Activated CD4-positive, CD25-positive, alpha-beta regulatory T cell (primary cell): ENCODE results near the gene USP34.
"Not testable (repeated sequence)": the region's sequence is repeated elsewhere in the genome, so short reads cannot be mapped to it uniquely, and the experiment has no call there.

ENCODE experiments used
- DNase-seq, 4 experiments: peaks; one replicate each; lab custom pipeline; 2025; lab: John Stamatoyannopoulos, UW

The USP34 gene

GRCh38 chr2:61247204-61247812, 223.6 kb downstream of the USP34 start:
- no peak for DNase-seq

DNA sequence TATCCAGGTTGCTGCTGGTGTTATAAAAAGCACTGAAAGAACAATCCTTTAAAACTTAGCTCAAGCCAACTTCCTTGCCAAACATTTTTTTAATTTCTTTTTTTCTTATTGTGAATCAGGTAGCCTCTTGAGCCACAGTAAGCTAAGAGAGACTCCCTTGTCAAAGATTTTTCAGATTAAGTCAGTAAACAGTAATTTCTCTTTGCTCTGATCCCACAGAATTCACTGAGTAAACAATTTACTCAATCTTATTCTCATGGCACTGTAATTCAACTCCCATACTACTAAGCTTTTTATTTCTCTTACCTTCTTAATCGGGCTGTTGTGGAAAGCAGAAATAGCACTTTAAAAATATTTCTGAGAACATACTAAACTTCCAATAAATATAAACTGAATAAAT, 226.2 kb downstream of the USP34 start:
- no peak for DNase-seq

- no peak for DNase-seq
These were observed 229.6 kb downstream of the USP34 start for GRCh38 chr2:61241266-61241665.

- no peak for DNase-seq
These were observed 232.5 kb downstream of the USP34 start for GRCh38 chr2:61238219-61239012.

- no peak for DNase-seq
These were observed 235.2 kb downstream of the USP34 start for GRCh38 chr2:61235716-61236115.

- DNase-seq: no peak
These were observed 237.3 kb downstream of the USP34 start for GRCh38 chr2:61233581-61233980.

DNA sequence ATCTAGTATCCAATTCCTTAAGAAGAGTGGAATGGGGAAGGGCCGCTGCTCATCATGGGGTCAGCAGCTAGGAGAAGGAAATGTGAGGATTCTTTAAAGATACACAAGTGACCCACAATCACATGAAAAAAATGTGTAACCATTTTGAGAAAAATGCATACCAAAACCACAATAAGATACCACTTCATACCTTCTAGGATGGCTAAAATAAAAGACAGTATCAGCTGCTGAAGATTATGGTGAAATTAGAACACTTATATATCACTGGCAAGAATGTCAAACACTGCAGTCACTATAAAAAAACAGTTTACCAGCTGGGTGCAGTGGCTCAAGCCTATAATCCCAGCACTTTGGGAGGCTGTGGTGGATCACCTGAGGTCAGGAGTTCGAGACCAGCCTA, 241.0 kb downstream of the USP34 start:
- no peak for DNase-seq

DNA sequence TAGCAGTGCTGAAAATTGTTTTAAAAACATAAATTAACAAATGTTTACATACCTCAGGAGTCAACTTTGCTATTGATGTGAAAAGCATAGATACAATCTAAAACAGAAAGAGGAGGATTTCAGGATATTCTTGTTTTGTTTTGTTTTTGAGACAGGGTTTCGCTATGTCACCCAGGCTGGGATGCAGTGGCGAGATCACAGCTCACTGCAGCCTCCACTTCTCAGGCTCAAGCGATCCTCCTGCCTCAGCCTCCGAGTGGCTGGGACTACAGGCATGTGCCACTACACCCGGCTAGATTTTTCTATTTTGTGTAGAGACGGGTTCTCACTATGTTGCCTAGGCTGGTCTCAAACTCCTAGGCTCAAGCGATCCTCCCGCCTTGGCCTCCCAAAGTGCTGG, 248.3 kb downstream of the USP34 start:
- no peak for DNase-seq

DNA sequence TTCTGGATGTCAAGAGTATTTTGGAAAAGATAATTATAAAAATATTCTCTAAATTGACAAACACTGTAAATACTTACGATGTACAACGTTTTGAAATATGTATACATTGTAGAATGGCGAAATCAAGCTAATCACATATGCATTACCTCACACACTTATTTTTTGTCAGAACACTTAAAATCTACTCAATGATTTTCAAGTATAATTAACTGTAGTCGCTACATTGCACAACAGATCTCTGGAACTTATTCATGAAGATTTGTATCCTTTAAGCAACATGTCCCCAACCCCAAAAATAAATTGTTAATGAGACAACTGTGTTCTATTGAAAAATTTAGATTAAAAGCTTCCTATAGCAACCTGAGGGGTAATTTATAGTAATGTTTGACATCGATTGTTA, 249.1 kb downstream of the USP34 start:
- no peak for DNase-seq

- no peak for DNase-seq
These were observed 250.1 kb downstream of the USP34 start for GRCh38 chr2:61220768-61221167.

DNA sequence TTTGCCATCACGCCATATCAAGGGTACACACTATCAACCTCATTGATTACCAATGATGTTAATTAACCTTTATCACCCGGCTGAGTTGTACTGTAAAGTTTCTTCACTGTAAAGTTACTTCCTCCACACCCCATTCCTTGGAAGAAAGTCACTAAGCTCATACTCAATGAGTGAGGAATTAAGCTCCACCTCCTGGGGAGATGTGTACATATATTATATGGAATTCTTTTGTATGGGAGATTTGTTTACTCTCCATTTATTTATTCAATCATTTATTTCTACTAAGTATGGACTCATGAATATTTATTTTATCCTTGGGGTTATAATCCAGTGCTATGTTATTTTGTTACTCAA, 252.1 kb downstream of the USP34 start:
- no peak for DNase-seq

DNA sequence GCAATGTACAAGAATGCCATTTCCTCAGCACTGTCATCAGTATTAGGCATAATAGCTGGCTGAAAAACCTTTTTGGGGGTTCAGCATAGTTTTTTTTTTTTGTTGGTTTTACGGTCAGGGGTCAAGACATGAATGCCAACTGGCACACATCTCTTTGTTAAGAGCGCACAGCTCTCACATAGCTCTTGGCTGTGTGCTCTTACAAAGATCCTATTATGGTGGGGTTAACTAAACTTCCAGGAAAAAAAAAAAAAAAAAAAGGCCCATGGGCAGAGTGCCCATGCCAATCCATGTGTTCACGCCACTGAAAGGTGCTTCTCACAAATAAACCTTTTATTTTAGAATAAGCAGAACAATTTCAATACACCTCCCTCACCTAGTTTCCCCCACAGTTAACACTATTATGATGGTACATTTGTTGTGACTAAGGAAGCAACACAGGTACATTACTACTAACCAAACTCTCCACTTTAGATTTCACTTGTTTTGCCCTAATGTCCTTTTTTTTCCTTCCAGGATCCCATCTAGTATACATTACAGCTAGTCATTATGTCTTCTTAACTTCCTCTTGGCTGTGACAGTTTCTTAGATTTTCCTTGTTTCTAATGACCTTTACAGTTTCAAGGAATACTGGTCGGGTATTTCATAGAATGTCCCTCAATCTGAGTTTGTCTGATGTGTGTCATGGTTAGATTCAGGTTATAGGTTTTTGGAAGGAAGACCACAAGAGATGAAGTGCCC, 252.6 kb downstream of the USP34 start:
- DNase-seq: no peak

GRCh38 chr2:61214171-61214570, 256.7 kb downstream of the USP34 start:
- DNase-seq: no peak

GRCh38 chr2:61210332-61210981, 260.4 kb downstream of the USP34 start:
- no peak for DNase-seq

DNA sequence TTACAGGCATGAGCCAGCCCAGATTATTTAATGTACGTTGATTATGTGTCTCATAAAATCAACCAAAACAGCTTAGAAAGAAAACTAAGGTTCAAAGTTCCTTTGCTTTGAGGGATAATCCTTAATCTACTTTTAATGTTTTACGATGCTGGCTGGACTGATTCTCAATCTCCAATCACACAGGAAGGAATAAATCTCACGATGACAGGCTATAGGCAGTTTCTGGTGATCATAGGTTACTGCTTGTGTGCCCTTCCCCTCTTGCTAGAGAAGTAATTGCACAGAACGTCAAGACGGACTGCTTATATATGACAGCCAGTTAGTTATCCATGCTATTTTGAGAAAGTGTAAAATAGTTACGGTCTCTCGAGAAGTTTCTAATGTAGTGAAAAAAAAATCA, 265.8 kb downstream of the USP34 start:
- DNase-seq: no peak

- no peak for DNase-seq
These were observed 274.2 kb downstream of the USP34 start for GRCh38 chr2:61196671-61197070.

- not testable (repeated sequence) for DNase-seq
These were observed 276.2 kb downstream of the USP34 start for GRCh38 chr2:61194646-61195045.

DNA sequence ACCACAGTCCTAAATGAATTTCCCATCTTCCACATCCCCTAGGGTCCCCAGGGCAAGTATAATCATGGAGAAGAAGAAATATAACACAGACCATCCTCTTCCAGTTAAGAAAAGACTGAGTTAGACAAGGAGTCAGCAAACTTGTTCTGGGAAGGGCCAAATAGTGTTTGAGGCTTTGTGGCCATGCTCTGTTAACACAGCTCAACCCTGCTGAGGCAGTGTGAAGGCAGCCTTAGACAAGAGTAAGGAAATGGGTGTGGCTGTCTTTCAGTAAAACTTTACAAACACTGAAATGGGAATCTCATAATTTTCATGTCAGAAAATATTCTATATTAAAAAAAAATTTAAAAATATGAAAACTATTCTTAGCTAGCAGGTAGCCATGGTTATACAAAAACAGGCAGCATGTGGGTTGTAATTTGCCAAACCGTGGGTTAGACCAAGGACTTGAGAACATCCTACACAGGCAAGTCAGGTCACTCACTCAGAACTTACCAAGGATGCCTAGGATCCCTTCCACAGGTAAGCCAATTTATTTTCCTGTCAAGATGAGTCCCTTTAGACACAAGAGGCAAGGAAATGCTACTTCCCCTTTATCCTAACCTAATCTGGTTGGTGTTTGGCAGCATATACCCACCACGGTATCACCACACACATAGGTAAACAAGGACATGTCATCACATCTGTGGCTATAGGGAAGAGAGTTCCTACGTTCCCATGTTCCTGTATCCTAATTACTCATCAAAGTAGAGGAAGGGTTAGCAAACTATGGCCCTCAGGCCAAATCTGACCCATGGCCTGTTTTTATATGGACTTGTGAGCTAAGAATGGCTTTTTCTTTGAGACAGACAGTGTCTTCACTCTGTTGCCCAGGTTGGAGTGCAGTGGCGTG, 277.0 kb downstream of the USP34 start:
- DNase-seq: no peak

GRCh38 chr2:61187085-61187484, 283.8 kb downstream of the USP34 start:
- DNase-seq: no peak

- DNase-seq: no peak
These were observed 285.6 kb downstream of the USP34 start for GRCh38 chr2:61185231-61185728.

GRCh38 chr2:61184263-61184662, 286.6 kb downstream of the USP34 start:
- no peak for DNase-seq
